Brain microvascular endothelial cell (primary cell): ENCODE results near the gene FAM200A.

Source experiments
- DNase-seq: peaks from one replicate; pipeline ENCODE4 v3.0.0-alpha.2; 2020
- H3K27ac ChIP-seq: fragments of 250-450 bp; sonication (Bioruptor Pico); 2 replicates; pipeline ENCODE4 v1.5.1; 2020; ENCODE audit warnings: mild to moderate bottlenecking, moderate library complexity
- H3K27me3 ChIP-seq: fragments of 250-450 bp; sonication (Bioruptor Pico); replicated peaks from 2 replicates; pipeline ENCODE4 v1.5.1; 2020; ENCODE audit warnings: mild to moderate bottlenecking
- H3K36me3 ChIP-seq: fragments of 250-450 bp; sonication (Bioruptor Pico); replicated peaks from 2 replicates; pipeline ENCODE4 v1.5.1; 2020; ENCODE audit warnings: mild to moderate bottlenecking
- H3K4me3 ChIP-seq: 2 replicates; pipeline ENCODE4 v1.5.1; 2011; ENCODE audit warnings: low read depth, mild to moderate bottlenecking, control low read depth, low read length, moderate library complexity
- CTCF ChIP-seq: IDR thresholded peaks from 2 replicates; pipeline ENCODE4 v1.5.1; 2011; ENCODE audit warnings: low read depth, mild to moderate bottlenecking, moderate library complexity, low read length, control low read depth, inconsistent platforms; ENCODE audit errors: missing control alignments
- in situ Hi-C: cut with HindIII; loops from 2 replicates; pipeline ENCODE4 v1.10.0; 2017; ENCODE audit warnings: low sequenced_read_pairs, low pct_ligation_motif_present

FAM200A gene

DNA sequence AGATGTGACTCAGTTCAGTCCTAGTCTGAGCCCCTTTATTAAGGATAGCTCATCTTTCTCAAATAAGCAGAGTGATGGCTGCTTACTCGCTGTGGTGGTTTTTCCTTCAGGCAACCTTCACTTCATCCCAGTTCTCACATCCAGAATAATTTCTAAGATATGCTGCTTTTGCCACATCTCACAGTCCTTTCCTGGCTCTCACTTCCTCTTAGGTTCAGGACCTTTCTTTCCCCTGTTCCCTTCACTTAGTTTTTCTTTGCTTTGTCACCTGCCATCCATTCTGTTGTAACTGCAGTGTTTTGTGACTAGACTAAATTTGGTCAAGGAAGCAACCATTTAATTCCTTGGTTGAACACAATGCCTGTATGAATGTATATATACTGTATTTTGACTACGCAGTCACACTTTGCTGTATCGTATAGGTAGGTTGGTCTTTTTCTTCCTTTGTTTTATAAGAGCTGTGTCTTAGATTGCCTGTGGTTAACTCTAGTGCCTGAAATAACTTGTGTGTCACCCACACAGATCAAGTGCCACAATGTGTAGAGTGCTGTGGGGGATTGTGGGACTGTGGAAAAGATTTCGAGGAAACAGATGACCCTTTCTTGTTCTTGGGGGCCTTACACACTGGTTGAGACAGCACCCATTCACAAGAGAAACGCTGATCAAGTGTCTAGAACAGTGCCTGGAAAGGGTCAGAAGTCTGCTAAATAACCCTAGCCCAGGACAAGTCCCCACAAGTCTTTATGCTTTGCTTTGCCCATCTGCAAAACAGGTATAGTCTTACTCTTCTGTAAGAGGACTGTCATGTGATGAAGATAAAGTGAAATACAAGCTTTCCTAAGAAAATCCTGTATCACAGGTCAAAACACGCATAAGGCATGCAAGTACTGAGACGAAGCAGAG, 9.2 kb upstream of the FAM200A start:
- no peak for DNase-seq
- Histone ChIP-seq H3K36me3 (peaks cover 46% of the 10 kb centered on the region), H3K27ac (no peak overlapping the region), H3K27me3 (no peaks in the 10 kb centered on the region), H3K4me3 (no peak overlapping the region)
- no peak for TF ChIP-seq CTCF
- in situ Hi-C loops, result no loop called here

DNA sequence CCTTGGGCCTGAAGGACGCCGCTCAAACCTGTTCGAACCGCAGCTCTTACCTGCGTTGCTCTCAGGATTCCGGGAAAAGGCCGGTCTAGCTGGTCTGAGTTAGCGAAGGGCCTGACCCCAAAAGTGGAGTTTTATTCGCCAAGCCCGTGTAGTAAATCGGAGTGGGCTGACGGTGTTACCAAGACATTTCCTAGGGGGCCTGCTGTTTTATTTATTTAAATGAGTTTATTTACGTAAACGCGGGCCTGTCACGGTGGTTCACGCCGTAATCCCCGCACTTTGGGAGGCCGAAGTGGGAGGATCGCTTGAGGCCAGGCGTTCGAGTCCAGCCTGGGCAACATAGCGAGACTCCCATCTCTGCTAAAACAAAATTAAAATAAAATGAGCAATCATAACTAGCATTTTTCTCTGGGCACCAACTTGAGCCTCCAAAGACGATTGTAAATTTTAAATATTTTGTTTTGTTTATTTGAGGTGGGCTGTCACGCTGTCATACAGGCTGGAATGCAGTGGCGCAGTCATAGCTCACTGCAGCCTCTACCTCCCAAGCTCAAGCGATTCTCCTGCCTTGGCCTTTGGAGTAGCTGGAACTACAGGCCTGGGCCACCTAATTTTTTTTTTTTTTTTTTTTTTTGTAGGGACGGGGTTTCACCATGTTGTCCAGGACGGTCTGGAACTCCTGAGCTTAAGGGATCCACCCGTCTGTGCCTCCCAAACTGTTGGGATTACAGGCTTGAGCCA, 7.4 kb upstream of the FAM200A start:
- peaks cover 31% of the 10 kb centered on the region for H3K36me3 ChIP-seq
- TF ChIP-seq CTCF, result no peak
- H3K27me3 ChIP-seq, result no peaks in the 10 kb centered on the region
- no peak for DNase-seq
- peak overlapping the region; percentile 95 for H3K27ac ChIP-seq
- peak overlapping the region; percentile 95 for H3K4me3 ChIP-seq
- in situ Hi-C loops, result no loop called here

DNA sequence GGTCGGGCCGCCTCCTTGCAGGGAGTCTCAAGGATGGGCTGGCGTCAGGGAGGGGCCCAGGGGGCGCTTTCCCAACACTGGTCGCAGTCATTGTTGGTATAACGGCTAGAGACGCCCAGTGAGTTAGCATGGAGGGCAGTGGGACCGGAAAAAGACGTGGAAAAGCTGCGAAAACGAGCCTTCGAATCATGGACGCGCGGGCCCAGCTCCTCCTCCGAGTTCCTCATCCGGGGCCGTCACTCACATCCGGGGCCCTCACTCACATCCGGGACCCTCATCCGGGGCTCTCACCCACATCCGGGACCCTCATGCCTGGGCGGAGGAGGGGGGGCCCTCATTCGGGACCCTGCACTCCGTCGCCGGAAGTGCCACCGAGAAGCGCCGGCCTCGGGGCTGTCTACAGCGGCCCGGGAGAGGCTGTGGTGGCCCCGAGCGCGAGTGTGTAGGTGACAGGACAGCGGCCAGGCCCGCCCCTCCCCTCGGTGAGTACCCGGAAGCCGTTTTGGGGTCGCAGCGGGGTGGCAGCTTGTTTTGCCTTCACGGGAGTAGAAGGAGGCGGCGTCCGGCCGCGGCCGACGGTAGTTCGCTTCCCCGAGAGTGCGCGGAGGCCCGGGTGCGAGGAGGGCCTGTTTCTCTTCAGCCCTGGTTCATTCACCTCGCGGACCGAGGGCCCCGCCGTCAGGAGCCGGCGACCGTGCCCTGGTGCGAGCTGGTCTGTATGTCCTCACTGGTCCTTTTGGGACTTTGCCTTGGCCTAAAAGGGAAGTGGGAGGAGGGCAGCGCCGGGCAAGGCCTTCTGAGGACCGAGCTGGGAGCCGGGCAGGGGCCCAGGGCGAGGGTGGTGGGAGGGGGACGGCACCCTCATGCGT, 6.6 kb upstream of the FAM200A start, which contains the start of gene ZNF655:
TSS of gene ZNF655 (plus strand) at position 337 of the 869 bp plus-strand sequence. CDS start 1,918 bp downstream, outside the sequence.
- Histone ChIP-seq H3K36me3 (peaks cover 23% of the 10 kb centered on the region), H3K27ac (peak within 1 kb of the TSS; percentile 95), H3K4me3 (peak within 1 kb of the TSS; percentile 95), H3K27me3 (no peaks in the 10 kb centered on the region)
- peak; percentile 88 for DNase-seq
- in situ Hi-C loops, result no loop called here
- TF ChIP-seq CTCF, result no peak

DNA sequence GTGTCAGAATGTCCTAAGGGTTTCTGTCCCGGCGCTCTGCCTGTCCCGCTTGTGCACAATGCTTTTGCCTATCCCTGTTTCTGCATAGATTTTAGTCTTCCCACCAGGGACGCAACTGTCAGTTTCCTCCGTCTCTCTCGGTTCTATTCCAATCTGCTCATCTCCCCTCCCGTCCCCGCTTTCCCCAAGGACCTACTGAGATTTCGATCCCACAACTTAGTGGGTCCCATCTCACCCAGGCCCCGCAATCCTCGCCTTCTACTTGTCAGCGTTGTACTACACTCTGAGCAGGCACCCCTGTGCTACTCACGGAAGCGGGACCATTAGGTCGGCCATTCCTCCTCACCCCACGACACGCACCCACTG, 6.0 kb upstream of the FAM200A start:
- in situ Hi-C loops, result no loop called here
- no peak for TF ChIP-seq CTCF
- DNase-seq, result no peak
- Histone ChIP-seq H3K27me3 (no peaks in the 10 kb centered on the region), H3K4me3 (peak overlapping the region; percentile 95), H3K36me3 (peaks cover 23% of the 10 kb centered on the region), H3K27ac (peak overlapping the region; percentile 95)

- no peak for TF ChIP-seq CTCF
- Histone ChIP-seq H3K27me3 (no peaks in the 10 kb centered on the region), H3K4me3 (peak overlapping the region; percentile 95), H3K36me3 (peaks cover 19% of the 10 kb centered on the region), H3K27ac (no peak overlapping the region)
- DNase-seq, result no peak
- in situ Hi-C loops, result no loop called here
Observed at GRCh38 chr7:99557196-99557607, 5.3 kb upstream of the FAM200A start.
